ENCODE measurements around the gene ARHGAP40.
A peak's percentile ranks its signal among the peaks of the same experiment; 100 is the strongest.

The ARHGAP40 gene

GRCh38 chr20:38601216-38602184, at the start of gene ARHGAP40:
TSS of gene ARHGAP40 (plus strand) at chr20:38601809.
- no peak within 1 kb of the TSS for H3K27ac ChIP-seq
- DNase-seq (ENCODE audit: low read depth, low spot score) = no peak
- H3K9ac ChIP-seq (ENCODE audit: insufficient read length) = no peak within 1 kb of the TSS
- TF ChIP-seq POLR2AphosphoS5 (IDR thresholded peaks at IDR 0.05; ENCODE audit: borderline replicate concordance, low read depth, low read length) (no peak), EZH2 (IDR thresholded peaks at IDR 0.05) (no peak), FOXP2 (optimal IDR thresholded peaks at IDR 0.05; ENCODE audit: control extremely low read depth, extremely low read length, insufficient read depth) (no peak)
- no peaks in the 10 kb centered on the region for H3K36me3 ChIP-seq (ENCODE audit: insufficient read depth, low read length)
- H3K4me3 ChIP-seq = peak within 1 kb of the TSS; percentile 42
- H3K9me3 ChIP-seq (ENCODE audit: low read depth, low read length) = no peaks in the 10 kb centered on the region

- no peak overlapping the region for H3K9ac ChIP-seq (ENCODE audit: insufficient read length)
- no peak overlapping the region for H3K27ac ChIP-seq
- peaks cover 86% of the 10 kb centered on the region for H3K36me3 ChIP-seq (ENCODE audit: insufficient read depth, low read length)
These were observed 46.6 kb upstream of the ARHGAP40 start for GRCh38 chr20:38554986-38555385.

GRCh38 chr20:38555395-38555794, 46.2 kb upstream of the ARHGAP40 start:
- TF ChIP-seq POLR2AphosphoS5 (IDR thresholded peaks at IDR 0.05; ENCODE audit: borderline replicate concordance, low read depth, low read length) (no peak), EZH2 (IDR thresholded peaks at IDR 0.05) (no peak), FOXP2 (optimal IDR thresholded peaks at IDR 0.05; ENCODE audit: control extremely low read depth, extremely low read length, insufficient read depth) (no peak)
- Histone ChIP-seq H3K9me3 (ENCODE audit: low read depth, low read length) (no peaks in the 10 kb centered on the region), H3K27ac (no peak overlapping the region), H3K9ac (ENCODE audit: insufficient read length) (no peak overlapping the region), H3K36me3 (ENCODE audit: insufficient read depth, low read length) (peaks cover 83% of the 10 kb centered on the region), H3K4me3 (no peak overlapping the region)
- no peak for DNase-seq (ENCODE audit: low read depth, low spot score)

More at GRCh38 chr20:38554986-38555385, 46.6 kb upstream of the ARHGAP40 start:
- H3K9me3 ChIP-seq (ENCODE audit: low read depth, low read length) = no peaks in the 10 kb centered on the region
- TF ChIP-seq POLR2AphosphoS5 (IDR thresholded peaks at IDR 0.05; ENCODE audit: borderline replicate concordance, low read depth, low read length) = no peak
- no peak for TF ChIP-seq EZH2 (IDR thresholded peaks at IDR 0.05)
- H3K4me3 ChIP-seq = no peak overlapping the region
- DNase-seq (ENCODE audit: low read depth, low spot score) = no peak

- DNase-seq (ENCODE audit: low read depth, low spot score) = no peak
- peaks cover 67% of the 10 kb centered on the region for H3K36me3 ChIP-seq (ENCODE audit: insufficient read depth, low read length)
- H3K27ac ChIP-seq = no peak overlapping the region
- H3K9me3 ChIP-seq (ENCODE audit: low read depth, low read length) = no peaks in the 10 kb centered on the region
- TF ChIP-seq EZH2 (IDR thresholded peaks at IDR 0.05) = no peak
- no peak for TF ChIP-seq POLR2AphosphoS5 (IDR thresholded peaks at IDR 0.05; ENCODE audit: borderline replicate concordance, low read depth, low read length)
- TF ChIP-seq FOXP2 (optimal IDR thresholded peaks at IDR 0.05; ENCODE audit: control extremely low read depth, extremely low read length, insufficient read depth) = no peak
- H3K4me3 ChIP-seq = no peak overlapping the region
- no peak overlapping the region for H3K9ac ChIP-seq (ENCODE audit: insufficient read length)
These were observed 44.4 kb upstream of the ARHGAP40 start for GRCh38 chr20:38557174-38557573.

GRCh38 chr20:38558596-38559360, 42.8 kb upstream of the ARHGAP40 start:
- Histone ChIP-seq H3K36me3 (ENCODE audit: insufficient read depth, low read length) (peaks cover 63% of the 10 kb centered on the region), H3K9me3 (ENCODE audit: low read depth, low read length) (no peaks in the 10 kb centered on the region), H3K27ac (no peak overlapping the region), H3K9ac (ENCODE audit: insufficient read length) (no peak overlapping the region), H3K4me3 (no peak overlapping the region)
- no peak for DNase-seq (ENCODE audit: low read depth, low spot score)
- no peak for TF ChIP-seq FOXP2 (optimal IDR thresholded peaks at IDR 0.05; ENCODE audit: control extremely low read depth, extremely low read length, insufficient read depth)
- TF ChIP-seq EZH2 (IDR thresholded peaks at IDR 0.05) = no peak
- TF ChIP-seq POLR2AphosphoS5 (IDR thresholded peaks at IDR 0.05; ENCODE audit: borderline replicate concordance, low read depth, low read length) = no peak

GRCh38 chr20:38559764-38560163, 41.8 kb upstream of the ARHGAP40 start:
- no peaks in the 10 kb centered on the region for H3K9me3 ChIP-seq (ENCODE audit: low read depth, low read length)
- DNase-seq (ENCODE audit: low read depth, low spot score) = no peak
- H3K36me3 ChIP-seq (ENCODE audit: insufficient read depth, low read length) = peaks cover 53% of the 10 kb centered on the region
- no peak overlapping the region; the same call in 1 of the 2 replicates for H3K4me3 ChIP-seq
- TF ChIP-seq POLR2AphosphoS5 (IDR thresholded peaks at IDR 0.05; ENCODE audit: borderline replicate concordance, low read depth, low read length) (no peak), FOXP2 (optimal IDR thresholded peaks at IDR 0.05; ENCODE audit: control extremely low read depth, extremely low read length, insufficient read depth) (no peak), EZH2 (IDR thresholded peaks at IDR 0.05) (no peak)
- peak overlapping the region; percentile 9 for H3K27ac ChIP-seq
- no peak overlapping the region for H3K9ac ChIP-seq (ENCODE audit: insufficient read length)

GRCh38 chr20:38563802-38564431, 37.7 kb upstream of the ARHGAP40 start:
- Histone ChIP-seq H3K9ac (ENCODE audit: insufficient read length) (no peak overlapping the region), H3K4me3 (no peak overlapping the region), H3K9me3 (ENCODE audit: low read depth, low read length) (no peaks in the 10 kb centered on the region), H3K27ac (no peak overlapping the region), H3K36me3 (ENCODE audit: insufficient read depth, low read length) (peaks cover 17% of the 10 kb centered on the region)
- no peak for DNase-seq (ENCODE audit: low read depth, low spot score)
- TF ChIP-seq EZH2 (IDR thresholded peaks at IDR 0.05) (no peak), FOXP2 (optimal IDR thresholded peaks at IDR 0.05; ENCODE audit: control extremely low read depth, extremely low read length, insufficient read depth) (no peak), POLR2AphosphoS5 (IDR thresholded peaks at IDR 0.05; ENCODE audit: borderline replicate concordance, low read depth, low read length) (no peak)

- Histone ChIP-seq H3K9ac (ENCODE audit: insufficient read length) (no peak overlapping the region), H3K27ac (no peak overlapping the region), H3K36me3 (ENCODE audit: insufficient read depth, low read length) (peaks cover 16% of the 10 kb centered on the region), H3K4me3 (no peak overlapping the region), H3K9me3 (ENCODE audit: low read depth, low read length) (no peaks in the 10 kb centered on the region)
- no peak for DNase-seq (ENCODE audit: low read depth, low spot score)
- TF ChIP-seq FOXP2 (optimal IDR thresholded peaks at IDR 0.05; ENCODE audit: control extremely low read depth, extremely low read length, insufficient read depth) (no peak), EZH2 (IDR thresholded peaks at IDR 0.05) (no peak), POLR2AphosphoS5 (IDR thresholded peaks at IDR 0.05; ENCODE audit: borderline replicate concordance, low read depth, low read length) (no peak)
These were observed 36.9 kb upstream of the ARHGAP40 start for GRCh38 chr20:38564680-38565079.
